ENCODE data around the gene HMG20A.
"Not testable (repeated sequence)": the region's sequence is repeated elsewhere in the genome, so short reads cannot be mapped to it uniquely, and the experiment has no call there.

Gene HMG20A

DNA sequence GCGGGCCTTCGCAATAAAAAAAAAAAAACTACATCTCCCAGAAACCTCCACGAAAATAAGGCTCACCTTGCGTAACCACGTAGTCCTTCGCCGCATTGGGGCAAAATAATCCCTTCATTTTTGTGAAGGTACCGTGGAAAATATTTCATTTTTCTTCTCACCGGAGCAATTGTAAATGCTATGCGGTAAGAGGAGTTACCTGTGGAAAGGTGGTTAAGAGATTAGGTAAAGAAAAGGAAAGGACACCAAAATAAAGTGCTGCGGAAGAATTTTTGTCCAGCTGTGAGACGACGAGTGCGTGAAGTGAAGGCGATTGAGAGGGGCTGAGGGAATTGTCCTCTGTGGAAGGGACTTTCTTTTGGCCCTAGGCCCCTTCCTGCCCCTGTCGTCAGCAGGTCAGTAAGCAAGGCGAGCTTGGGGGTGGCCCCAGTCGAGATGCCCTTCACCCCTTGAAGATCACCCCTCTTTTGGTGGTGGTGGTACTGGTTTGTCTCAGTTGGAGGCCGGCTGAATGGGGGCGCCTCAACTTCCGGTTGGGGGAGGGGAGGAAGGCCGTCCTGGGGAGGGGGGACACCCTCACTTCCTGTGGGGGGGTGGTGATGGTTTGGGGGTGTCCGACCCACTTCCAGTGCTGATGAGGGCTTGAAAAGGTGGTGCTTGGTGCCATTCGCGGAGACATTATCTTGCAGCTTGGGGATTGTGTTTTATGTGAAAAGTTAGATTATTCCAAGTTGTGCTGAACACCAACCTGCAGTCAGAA is at the start of gene HMG20A:
HMG20A (plus strand) TSS at position 279 of the 760 bp plus-strand sequence. CDS start 37,520 bp downstream, outside the sequence.
- peak; percentile 76 for DNase-seq

DNA sequence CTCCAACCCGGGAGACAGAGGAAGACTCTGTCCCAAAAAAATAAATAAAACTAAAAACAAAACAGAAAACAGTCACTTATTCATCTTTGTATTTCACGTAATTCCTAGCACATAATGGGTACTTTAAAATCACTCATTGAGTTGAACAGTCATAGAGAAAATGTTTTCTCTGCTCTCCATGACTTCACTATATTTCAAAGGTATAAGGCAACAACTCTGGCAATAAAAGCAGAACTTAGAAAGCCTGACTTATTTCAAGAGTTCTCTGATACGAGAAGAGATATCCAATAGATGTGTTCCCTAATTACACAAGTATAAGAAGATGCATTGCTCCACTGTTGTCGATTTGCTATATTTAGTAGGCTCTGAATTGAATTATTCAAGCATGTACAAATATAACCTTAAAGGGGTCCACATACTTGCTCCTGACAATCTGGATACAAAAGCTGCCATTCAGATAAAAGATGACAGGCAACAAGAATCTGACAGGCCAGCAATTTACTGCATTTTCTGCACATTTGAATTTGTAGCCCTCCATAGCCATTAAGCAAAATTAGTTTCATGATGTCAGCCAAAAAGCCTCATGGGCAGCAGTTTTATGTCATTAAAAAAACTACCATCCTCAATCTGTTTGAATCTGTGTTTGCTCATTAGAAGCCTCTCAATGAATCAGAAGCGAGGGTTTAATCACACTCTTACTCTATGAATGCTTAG is 48.7 kb upstream of the HMG20A start:
- DNase-seq = no peak

DNA sequence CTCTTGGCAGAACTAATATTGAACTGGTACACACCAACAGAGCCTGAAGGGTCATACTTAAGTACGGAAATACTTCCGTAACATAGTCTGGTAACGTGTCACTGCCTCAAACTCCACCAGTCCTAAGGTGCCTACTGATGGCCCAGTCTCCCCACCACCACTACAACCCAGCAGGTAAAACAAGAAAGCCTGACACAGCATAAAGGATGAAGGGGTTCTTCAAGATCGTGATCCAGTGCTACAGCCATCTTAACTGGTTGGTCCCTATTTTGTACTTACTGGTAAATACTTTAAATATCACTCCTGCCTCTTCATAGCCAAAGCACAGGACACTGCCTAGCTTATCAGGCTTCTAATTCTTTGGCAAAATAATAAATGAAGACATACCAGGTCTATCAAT is 47.2 kb upstream of the HMG20A start:
- DNase-seq = no peak

DNA sequence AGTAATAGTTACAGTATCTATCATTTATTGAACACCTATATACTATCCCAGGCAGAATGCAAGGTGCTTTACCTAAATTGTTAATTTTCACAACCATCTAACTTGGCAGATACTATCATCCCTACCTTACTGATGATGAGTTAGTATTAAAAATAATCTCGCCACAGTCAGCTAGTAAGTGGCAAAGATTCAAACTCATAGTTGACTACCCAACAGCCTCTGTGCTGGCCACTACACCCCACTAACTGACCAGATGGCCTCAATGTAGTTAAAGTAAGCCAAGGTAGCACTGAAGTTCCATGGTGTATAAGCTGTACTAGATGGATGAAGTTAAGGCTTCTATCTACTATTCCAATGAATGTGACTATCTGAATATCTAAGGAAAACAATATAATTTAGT is 45.6 kb upstream of the HMG20A start:
- no peak for DNase-seq

DNA sequence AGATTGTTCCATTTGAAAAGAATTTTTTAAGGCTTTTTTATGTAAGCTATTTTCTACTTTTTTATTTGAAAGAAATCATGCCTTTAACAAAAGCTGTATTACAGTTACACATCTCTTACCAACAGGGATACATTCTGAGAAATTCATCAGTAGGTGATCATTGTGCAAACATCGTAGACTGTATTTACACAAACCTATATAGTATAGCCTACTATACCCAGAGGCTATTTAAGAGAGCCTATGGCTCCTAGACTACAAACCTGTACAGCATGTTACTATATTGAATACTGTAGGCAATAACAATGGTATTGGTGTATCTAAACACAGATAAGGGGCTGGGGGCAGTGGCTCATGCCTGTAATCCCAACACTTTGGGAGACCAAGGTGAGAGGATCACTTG is 43.9 kb upstream of the HMG20A start:
- DNase-seq = no peak

DNA sequence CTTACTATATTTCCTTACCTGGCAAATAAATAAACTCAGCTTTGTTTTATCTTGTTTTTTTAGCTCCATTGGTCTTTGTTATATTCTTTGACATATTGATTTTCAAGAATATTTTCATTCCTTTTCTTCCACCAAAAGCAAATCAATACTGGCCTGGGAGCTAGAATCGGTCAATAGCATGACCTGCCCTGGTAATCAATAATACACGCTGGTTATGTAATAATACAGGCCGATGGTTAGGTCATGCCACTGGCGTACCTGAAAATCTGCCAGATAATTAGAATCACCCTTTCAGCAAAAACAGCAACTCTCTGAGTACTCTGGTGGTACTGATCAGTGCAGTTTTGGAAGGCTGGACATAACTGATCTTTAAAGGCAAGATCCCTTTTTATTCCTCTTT is 40.7 kb upstream of the HMG20A start:
- DNase-seq = no peak

DNA sequence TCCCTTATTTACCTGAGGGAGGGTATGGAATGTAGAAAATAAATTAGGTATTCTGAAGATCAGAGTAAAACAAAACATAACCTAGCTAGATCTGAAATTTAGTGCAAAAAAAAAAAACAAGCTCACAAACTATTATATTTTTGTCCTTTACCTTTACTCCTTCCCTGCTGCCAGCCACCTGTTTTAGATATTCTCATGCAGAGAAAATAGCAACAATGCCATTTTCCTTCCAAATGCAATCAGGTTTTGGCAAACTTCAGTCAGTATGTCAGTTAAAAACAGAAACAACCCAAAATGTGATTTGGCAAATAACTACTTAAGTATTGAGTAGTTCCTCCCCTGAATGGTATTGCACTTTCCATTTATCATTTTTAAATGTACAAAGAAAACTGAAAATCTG is 36.6 kb upstream of the HMG20A start:
- DNase-seq = no peak

DNA sequence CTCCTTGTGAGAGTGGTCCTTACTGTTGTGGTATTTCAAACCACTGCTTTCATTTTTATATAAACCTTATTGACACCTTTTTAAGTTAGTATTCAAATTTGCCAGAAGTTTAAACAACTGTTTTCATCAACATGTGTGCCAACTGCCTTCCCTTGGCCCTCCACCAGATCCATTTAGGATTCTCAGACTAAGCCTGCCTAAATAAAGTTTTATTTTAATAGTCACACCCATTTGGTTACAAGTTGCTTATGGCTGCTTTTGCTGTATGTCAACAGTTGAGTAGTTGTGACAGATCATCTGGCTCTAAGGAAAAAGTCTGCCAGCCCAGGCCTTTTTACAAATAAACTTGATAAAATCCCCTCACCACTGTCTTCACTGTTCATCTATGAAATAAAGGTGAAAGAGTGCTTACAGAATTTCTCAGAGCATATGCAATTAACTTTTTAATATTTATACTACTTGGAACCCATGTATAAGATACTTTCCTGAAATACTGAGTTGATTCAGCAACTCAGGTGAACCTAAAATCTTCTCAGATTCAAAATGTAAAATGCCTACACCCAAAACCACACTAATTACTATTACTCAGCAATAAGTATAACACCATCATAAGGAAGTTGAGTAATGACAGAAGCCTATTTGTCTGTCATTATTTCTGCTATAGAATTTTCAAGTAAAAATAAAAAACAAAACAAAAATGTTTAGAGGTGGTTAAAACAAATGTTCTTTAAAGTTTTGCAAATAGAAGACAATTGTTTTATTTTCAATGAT is 35.9 kb upstream of the HMG20A start:
- no peak for DNase-seq

DNA sequence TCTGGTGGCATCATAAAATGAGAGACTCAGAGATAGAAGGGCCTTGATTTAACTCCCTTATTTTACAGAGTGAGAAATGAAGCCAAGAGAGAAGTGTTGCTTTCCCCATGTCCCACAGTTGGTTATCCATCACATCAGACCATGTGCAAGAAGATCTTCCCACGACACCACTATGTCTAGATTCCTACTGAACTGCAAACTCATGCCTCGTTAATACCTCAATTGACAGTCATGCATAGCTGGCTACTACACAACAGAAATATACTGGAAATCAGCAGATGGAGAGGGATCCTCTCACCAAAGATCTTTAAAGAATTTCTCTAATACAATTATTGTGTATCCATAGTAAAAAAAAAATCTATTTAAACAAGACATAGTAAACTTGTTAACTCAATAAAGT is 34.1 kb upstream of the HMG20A start:
- no peak for DNase-seq

DNA sequence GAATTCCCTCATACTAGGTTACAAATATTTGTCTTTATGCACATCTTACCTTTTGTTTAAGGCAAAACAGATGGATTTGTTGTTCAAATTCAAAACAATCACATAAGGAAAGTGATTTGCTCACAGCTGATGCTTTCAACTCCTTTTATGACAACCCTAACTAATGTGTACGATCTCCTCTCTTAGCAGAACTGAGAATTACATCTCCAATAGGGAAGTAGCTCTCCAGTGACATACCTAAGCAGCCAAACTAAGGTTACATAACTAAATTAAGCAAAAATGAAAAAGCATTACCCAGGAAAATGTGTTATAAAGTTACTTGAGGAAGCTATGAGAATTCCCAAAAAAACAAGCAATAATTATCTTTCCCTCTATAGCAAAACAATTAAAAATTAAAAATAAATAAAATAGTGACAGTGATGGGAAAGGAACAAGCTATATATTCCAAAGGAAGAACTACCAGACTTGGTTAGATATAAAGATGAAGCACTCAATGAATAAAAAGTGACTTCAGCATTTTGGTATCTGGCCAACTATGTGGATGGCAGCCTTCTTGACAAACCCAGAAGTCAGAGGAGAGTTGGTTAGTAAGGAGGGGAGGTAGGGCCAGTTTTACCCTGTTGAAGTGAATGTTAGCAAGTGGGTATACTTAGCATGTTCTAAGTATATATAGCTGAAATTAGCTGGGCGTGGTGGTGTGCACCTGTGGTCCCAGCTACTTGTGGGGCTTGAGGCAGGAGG is 33.2 kb upstream of the HMG20A start:
- no peak for DNase-seq

DNA sequence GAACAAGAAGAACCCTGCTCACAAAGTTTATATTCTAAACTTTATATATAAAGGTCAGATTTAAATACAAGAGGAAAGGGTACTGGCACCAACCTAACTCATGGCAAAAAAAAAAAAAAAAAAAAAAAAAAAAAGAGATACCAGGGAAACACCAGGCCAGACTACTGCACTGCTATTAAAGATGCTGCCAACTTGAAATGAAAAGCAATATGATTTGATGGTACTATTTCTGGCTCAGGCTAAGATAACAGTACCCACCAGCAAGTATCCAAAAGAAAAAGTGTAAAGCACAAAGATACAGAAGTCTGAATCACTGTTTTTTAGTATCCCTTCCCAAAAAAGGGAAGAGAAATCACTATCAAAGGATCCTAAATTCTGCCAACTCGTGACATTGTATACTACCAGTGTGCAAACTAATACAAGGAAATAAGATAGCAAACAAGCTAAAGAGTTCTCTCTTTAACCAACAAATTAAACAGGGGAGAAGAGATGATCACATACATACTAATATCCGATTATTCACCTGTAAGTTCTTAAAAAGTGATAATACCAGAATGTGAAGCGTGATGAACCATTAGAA is 29.2 kb upstream of the HMG20A start:
- DNase-seq = no peak

DNA sequence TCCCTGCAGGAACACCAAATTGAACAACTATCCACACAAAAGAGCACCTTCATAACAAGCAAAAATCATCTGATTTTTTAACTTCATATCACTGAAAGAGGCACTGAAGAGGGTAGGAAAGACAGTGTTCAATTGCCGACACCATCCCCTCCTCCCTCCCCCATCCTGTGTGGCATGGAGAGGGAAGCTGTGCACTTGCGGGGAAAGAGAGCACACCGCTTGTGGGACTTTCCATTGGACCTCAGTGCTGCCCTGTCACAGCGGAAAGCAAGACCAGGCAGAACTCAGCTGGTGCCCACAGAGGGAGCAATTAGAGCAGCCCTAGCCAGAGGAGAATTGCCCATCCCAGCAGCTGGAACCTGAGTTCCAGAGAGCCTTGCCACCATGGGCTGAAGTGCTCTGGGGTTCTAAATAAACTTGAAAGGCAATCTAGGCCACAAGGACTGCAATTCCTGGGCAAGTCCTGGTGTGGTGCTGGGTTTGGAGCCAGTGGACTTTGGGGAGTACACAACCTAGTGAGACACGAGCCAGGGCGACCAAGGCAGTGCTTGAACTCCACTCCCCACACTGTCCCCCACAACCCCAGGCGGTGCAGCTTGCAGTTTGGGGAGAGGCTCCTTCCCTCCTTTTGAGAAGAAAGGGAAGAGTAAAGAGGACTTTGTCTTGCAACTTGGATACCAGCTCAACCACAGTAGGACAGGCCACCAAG is 27.8 kb upstream of the HMG20A start:
- no peak for DNase-seq

DNA sequence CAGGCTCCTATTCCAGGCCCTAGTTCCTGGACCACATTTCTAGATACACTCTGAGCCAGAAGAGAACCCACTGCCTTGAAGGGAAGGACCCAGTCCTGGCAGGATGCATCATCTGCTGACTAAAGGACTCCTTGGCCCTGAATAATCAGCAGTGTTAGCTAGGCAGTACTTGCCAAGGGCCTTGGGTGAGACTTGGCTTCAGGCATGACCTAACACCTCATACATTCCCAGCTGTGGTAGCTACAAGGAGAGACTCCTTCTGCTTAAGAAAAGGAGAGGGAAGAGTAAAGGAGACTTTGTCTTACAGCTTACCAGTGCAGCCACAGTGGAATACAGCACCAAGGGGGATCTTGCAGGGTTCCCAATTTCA is 27.2 kb upstream of the HMG20A start:
- DNase-seq = no peak

DNA sequence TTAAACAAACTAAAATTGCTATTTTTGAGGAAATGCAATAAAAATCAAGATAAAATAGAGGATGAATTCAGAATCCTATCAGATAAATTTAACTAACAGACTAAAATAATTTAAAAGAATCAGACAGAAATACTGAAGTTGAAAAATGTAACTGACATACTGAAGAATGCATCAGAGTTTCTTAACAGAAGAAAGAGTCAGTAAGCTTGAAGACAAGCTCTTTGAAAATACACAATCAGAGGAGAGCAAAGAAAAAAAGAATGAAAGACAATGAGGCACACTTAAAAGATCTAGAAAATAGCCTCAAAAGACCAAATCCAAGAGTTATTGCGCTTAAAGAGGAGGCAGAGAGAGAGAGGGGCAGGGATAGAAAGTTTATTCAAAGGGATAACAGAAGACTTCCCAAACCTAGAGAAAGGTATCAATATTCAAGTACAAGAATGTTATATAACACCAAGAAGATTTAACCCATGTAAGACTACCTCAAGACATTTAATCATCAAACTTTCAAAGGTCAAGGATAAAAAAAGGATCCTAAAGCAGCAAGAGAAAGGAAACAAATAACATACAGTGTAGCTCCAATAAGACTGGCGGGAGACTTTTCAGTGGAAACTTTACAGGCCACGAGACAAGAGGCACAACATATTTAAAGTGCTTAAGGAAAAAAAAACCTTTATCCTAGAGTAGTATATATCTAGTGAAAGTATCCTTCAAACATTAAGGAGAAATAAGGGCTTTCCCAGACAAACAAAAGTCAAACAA is 25.5 kb upstream of the HMG20A start:
- DNase-seq = no peak

DNA sequence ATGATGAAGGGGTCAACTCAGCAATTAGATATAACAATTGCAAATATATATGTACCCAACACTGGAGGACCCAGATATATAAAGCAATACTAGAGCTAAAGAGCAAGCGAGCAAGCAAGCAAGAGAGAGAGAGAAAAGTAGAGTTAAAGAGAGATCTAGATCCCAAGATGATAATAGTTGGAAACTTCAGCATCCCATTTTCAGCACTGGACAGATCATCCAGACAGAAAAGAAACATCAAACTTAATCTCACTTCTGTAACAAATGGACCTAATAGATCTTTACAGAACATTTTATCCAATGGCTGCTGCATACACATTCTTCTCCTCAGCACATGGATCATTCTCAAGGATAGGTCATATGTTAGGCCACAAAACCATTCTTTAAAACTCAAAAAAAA is 24.0 kb upstream of the HMG20A start:
- DNase-seq = no peak

DNA sequence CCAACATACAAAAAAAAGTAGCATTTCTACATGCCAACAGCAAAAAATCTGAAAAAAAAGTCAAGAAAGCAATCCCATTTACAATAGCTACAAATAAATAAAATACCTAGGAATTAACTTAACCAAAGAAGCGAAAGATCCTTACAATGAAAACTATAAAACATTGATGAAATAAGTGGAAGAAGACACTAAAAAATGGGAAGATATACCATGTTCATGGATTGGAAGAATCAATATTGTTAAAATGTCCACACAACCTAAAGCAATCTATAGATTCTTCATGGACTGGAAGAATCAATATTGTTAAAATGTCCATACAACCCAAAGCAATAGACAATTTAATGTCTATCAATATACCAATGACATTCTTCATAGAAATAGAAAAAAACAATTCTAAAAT is 21.8 kb upstream of the HMG20A start:
- DNase-seq = no peak

DNA sequence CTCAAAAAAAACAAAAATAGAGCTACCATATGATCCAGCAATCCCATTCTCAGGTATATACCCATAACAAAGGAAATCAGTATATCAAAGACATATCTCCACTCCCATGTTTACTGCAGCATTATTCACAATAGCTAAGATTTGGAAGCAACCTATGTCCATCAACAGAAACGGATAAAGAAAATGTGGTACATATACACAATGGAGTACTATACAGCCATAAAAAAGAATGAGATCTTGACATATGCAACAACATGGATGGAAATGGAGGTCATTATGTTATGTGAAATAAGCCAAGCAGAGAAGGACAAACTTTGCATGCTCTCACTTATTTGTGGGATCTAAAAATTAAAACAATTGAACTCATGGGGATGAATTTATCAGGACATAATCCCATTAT is 20.4 kb upstream of the HMG20A start:
- no peak for DNase-seq

DNA sequence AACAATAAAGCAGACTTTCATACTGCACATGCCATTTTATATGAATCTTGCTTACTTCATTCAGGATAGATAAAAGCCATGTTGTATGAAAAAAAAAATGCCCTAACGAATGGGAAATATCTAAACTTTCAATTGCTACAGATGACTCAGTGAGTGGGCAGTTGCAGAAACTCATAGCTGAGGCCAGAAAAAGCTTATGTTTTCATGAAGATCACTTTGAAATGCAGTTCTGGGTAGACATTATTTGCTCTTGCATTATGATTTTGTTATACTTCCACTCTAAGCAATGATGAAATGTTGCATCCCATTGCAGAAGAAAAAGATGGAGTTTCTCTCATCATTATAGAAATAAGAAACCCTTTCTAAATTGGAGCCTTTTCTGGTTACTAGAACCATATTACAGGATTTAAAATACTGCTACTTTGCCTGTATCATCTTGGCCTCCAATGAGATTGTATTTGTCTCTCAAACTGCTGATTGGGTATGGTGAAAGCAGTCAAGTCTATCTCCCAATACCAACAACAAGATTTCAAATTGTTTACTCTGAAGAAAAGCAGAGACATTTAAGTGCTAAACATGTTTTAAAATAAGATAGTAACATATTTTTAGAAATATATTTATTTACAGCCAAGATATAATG is 17.8 kb upstream of the HMG20A start:
- DNase-seq = no peak

DNA sequence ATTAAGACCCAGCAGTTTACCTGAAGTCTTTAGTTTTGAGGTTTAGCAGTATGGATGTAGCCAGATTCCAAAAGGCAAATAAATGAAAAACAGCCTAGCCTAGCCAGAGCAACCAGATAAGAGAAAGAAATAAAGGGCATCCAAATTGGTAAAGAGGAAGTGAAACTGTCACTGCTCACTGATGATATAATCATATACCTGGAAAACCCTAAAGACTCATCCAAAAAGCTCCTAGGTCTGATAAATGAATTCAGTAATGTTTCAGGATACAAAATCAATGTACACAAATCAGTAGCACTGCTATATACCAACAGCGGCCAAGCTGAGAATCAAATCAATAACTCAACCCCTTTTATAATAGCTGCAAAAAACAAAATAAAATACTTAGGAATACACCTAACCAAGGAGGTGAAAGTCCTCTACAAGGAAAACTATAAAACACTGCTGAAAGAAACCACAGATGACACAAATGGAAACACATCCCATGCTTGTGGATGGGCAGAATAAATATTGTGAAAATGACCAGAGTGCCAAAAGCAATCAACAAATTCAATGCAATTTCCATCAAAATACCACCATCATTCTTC is 14.4 kb upstream of the HMG20A start:
- DNase-seq = not testable (repeated sequence)

DNA sequence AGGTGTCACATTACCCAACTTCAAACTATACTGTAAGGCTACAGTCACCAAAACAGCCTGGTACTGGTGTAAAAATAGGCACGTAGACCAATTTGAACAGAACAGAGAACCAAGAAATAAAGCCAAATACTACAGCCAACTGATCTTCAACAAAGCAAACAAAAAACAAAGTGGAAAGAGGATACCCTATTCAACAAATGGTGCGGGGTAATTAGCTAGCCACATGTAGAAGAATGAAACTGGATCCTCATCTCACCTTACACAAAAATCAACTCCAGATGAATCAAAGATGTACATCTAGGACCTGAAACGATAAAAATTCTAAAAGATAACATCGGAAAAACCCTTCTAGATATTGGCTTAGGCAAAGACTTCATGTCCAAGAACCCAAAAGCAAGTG is 13.8 kb upstream of the HMG20A start:
- no peak for DNase-seq

Measured in NCI-H1105 treated with DMSO at 0.1 percent for 48 hours (cell line).